Cardiac fibroblast (primary cell): ENCODE data around the gene U2AF1L4.

ENCODE experiments used
- DNase-seq, 2 donors: peaks; one replicate each; pipeline versions ENCODE4 v3.0.0 to v3.0.0-alpha.2; 2010; ENCODE audit warnings: low read depth in 2 of 2
- H3K4me3 ChIP-seq, 2 donors: replicated peaks in 1 of 2; 1 replicate in 1 of 2; 2 replicates in 1 of 2; pipeline ENCODE4 v1.5.1; 2011; ENCODE audit warnings: low read depth in 2 of 2, low read length in 2 of 2, mild to moderate bottlenecking in 2 of 2, moderate library complexity in 1 of 2
- CTCF ChIP-seq: IDR thresholded peaks from one replicate; pipeline ENCODE4 v1.5.1; 2011; ENCODE audit warnings: low read depth, mild to moderate bottlenecking, low read length, inconsistent platforms

The U2AF1L4 gene

GRCh38 chr19:35718345-35719041 is 26.7 kb downstream of the U2AF1L4 start:
- H3K4me3 ChIP-seq: peak overlapping the region; percentile 60 to 90
- DNase-seq: peak; percentile 16 to 29
- TF ChIP-seq CTCF: no peak

- DNase-seq: peak in 1 of 2 donors; percentile 98
- no peak for TF ChIP-seq CTCF
- peak within 1 kb of the TSS; percentile 60 to 90 for H3K4me3 ChIP-seq
Measured at GRCh38 chr19:35717665-35718344, 27.4 kb downstream of the U2AF1L4 start, which contains the start of gene KMT2B. TSS of gene KMT2B (plus strand) at chr19:35718003. CDS start at chr19:35718019, 16 bp downstream.

GRCh38 chr19:35716801-35717664 is 28.2 kb downstream of the U2AF1L4 start:
- peak; percentile 84 to 94 for DNase-seq
- peak overlapping the region; percentile 60 to 90 for H3K4me3 ChIP-seq
- peak; percentile 79 for TF ChIP-seq CTCF

DNA sequence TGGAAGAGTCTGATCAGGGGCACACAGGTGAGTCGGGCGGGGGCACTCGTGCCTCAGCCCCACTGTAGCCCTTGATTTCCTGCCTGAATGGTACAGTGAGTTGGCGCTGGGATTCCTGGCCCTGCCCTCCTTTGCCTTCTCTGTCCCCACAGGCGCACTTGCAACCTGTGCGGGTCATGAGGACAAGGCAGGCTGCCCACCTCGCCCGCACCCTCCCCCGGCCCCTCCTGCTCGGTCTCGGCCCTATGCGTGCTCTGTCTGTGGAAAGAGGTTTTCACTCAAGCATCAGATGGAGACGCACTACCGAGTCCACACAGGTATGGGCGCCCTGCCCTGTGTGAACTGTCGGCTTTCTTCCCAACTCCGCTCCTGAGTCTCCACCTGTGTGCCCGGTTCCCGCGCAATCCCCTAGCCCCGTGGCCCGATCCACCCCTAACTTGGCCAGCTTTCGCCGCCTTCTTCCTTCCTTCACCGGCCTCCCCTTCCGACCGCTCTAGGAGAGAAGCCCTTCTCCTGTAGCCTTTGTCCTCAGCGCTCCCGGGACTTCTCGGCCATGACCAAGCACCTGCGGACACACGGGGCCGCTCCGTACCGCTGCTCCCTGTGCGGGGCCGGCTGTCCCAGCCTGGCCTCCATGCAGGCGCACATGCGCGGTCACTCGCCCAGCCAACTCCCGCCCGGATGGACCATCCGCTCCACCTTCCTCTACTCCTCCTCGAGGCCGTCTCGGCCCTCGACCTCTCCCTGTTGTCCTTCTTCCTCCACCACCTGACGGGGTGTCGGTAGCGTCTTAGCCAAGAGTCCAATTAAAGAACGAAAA is 29.0 kb downstream of the U2AF1L4 start:
- TF ChIP-seq CTCF: no peak
- peak overlapping the region; percentile 60 to 90 for H3K4me3 ChIP-seq
- no peak for DNase-seq

- no peak overlapping the region for H3K4me3 ChIP-seq
- no peak for TF ChIP-seq CTCF
- DNase-seq: no peak
Measured at GRCh38 chr19:35715355-35715809, 29.8 kb downstream of the U2AF1L4 start.
